HCT116 (cell line): Measurements from ENCODE around the gene SC5D.

Experiments used
- CBX3 ChIP-seq: IDR thresholded peaks from 2 replicates; pipeline ENCODE4 v1.6.1; 2012; ENCODE audit warnings: low read depth
- ELF1 ChIP-seq: IDR thresholded peaks from 2 replicates; pipeline ENCODE4 v1.6.1; 2012; ENCODE audit warnings: low read depth, borderline replicate concordance
- EZH2 ChIP-seq: fragments of 200-600 bp; sonication (generic); IDR thresholded peaks from 2 replicates; pipeline ENCODE4 v1.6.1; 2017; ENCODE audit warnings: antibody characterized with exemption, mixed run types
- POLR2A ChIP-seq: IDR thresholded peaks from 2 replicates; pipeline ENCODE4 v1.7.0; 2011; ENCODE audit warnings: borderline replicate concordance; ENCODE audit not compliant: insufficient read depth, insufficient read length; ENCODE audit errors: extremely low read depth
- POLR2AphosphoS5 ChIP-seq: IDR thresholded peaks from 2 replicates; pipeline ENCODE4 v1.6.1; 2011; ENCODE audit warnings: mild to moderate bottlenecking, low read depth, low read length, moderate library complexity
- ZNF274 ChIP-seq: fragments of 200-500 bp; sonication (Bioruptor generic); IDR thresholded peaks from 2 replicates; pipeline ENCODE4 v1.6.1; 2014; ENCODE audit warnings: mild to moderate bottlenecking, low read depth, low read length, inconsistent platforms
- TF ChIP-seq, protein P1 (sequence below), 3 experiments: fragments of 200-600 bp in 1 of 3; sonication (generic) in 1 of 3; IDR thresholded peaks in 2 of 3; conservative IDR thresholded peaks in 1 of 3; 2 replicates each; pipeline ENCODE4 v1.5.1; 2012 to 2017; ENCODE audit warnings: low read depth in 2 of 3, low read length in 2 of 3, antibody characterized with exemption in 1 of 3, borderline replicate concordance in 1 of 3, control low read depth in 1 of 3, mild to moderate bottlenecking in 1 of 3, mixed read lengths in 1 of 3, mixed run types in 1 of 3, moderate library complexity in 1 of 3; ENCODE audit not compliant: insufficient read depth in 1 of 3

GRCh38 chr11:121341609-121342008 lies 49.0 kb downstream of the SC5D start:
- no peak for TF ChIP-seq EZH2
- TF ChIP-seq, protein P1, sequence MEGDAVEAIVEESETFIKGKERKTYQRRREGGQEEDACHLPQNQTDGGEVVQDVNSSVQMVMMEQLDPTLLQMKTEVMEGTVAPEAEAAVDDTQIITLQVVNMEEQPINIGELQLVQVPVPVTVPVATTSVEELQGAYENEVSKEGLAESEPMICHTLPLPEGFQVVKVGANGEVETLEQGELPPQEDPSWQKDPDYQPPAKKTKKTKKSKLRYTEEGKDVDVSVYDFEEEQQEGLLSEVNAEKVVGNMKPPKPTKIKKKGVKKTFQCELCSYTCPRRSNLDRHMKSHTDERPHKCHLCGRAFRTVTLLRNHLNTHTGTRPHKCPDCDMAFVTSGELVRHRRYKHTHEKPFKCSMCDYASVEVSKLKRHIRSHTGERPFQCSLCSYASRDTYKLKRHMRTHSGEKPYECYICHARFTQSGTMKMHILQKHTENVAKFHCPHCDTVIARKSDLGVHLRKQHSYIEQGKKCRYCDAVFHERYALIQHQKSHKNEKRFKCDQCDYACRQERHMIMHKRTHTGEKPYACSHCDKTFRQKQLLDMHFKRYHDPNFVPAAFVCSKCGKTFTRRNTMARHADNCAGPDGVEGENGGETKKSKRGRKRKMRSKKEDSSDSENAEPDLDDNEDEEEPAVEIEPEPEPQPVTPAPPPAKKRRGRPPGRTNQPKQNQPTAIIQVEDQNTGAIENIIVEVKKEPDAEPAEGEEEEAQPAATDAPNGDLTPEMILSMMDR (IDR thresholded peaks at IDR 0.05 in 2 of 3, conservative IDR thresholded peaks at IDR 0.05 in 1 of 3; ENCODE audit: borderline replicate concordance in 1 of 3, insufficient read depth in 1 of 3, low read depth in 2 of 3, low read length in 2 of 3): no peak
- no peak for TF ChIP-seq ELF1
- no peak for TF ChIP-seq ZNF274
- no peak for TF ChIP-seq POLR2AphosphoS5
- TF ChIP-seq POLR2A: no peak
- TF ChIP-seq CBX3: no peak
